Measurements from ENCODE around the gene COTL1.

- TF ChIP-seq, protein P1, sequence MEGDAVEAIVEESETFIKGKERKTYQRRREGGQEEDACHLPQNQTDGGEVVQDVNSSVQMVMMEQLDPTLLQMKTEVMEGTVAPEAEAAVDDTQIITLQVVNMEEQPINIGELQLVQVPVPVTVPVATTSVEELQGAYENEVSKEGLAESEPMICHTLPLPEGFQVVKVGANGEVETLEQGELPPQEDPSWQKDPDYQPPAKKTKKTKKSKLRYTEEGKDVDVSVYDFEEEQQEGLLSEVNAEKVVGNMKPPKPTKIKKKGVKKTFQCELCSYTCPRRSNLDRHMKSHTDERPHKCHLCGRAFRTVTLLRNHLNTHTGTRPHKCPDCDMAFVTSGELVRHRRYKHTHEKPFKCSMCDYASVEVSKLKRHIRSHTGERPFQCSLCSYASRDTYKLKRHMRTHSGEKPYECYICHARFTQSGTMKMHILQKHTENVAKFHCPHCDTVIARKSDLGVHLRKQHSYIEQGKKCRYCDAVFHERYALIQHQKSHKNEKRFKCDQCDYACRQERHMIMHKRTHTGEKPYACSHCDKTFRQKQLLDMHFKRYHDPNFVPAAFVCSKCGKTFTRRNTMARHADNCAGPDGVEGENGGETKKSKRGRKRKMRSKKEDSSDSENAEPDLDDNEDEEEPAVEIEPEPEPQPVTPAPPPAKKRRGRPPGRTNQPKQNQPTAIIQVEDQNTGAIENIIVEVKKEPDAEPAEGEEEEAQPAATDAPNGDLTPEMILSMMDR (IDR thresholded peaks at IDR 0.05), result no peak
- TF ChIP-seq POLR2A (IDR thresholded peaks at IDR 0.05), result peak in 1 of 2 donors; percentile 11
- TF ChIP-seq EP300 (IDR thresholded peaks at IDR 0.05), result peak in 1 of 2 donors; percentile 67
Observed at GRCh38 chr16:84607694-84608093, 10.2 kb downstream of the COTL1 start.
